ENCODE measurements around the gene PEPD.

DNA sequence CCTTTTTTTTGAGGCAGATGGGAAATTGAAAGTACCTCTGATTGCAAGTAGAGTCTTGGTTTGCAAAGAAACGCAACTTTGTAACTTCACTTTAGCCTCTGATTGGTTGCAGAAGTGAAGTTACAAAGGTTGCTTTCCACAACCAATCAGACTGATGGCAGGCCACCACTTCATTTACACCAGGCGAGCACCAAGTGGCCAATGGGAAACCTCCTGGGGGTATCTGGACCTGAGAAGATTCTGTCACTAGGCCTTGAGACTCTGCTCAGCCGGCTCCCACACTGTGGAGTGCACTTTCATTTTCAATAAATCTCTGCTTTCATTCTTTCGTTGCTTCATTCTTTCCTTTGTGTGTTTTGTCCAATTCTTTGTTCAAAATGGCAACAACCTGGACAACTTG, 19.1 kb downstream of the PEPD start:
- TF ChIP-seq, protein P1, sequence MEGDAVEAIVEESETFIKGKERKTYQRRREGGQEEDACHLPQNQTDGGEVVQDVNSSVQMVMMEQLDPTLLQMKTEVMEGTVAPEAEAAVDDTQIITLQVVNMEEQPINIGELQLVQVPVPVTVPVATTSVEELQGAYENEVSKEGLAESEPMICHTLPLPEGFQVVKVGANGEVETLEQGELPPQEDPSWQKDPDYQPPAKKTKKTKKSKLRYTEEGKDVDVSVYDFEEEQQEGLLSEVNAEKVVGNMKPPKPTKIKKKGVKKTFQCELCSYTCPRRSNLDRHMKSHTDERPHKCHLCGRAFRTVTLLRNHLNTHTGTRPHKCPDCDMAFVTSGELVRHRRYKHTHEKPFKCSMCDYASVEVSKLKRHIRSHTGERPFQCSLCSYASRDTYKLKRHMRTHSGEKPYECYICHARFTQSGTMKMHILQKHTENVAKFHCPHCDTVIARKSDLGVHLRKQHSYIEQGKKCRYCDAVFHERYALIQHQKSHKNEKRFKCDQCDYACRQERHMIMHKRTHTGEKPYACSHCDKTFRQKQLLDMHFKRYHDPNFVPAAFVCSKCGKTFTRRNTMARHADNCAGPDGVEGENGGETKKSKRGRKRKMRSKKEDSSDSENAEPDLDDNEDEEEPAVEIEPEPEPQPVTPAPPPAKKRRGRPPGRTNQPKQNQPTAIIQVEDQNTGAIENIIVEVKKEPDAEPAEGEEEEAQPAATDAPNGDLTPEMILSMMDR (IDR thresholded peaks at IDR 0.05; ENCODE audit: low read length) = no peak
- no peak for TF ChIP-seq EZH2 (IDR thresholded peaks at IDR 0.05; ENCODE audit: borderline replicate concordance, low read length)

Data from OCI-LY1 (cell line).